GM12878 (cell line): Measurements from ENCODE around the gene MYO15A. TPM values are rescaled to one million over a fixed set of nuclear protein-coding genes. Genes with fewer than 3 reads are reported as not detected.

ENCODE experiments used
- ATF7 ChIP-seq: fragments of 450-650 bp; IDR thresholded peaks from 2 replicates; pipeline ENCODE4 v1.6.1; 2016; ENCODE audit warnings: low read depth, mild to moderate bottlenecking
- BCL3 ChIP-seq: IDR thresholded peaks from 2 replicates; pipeline ENCODE4 v1.6.1; 2011; ENCODE audit warnings: borderline replicate concordance, low read depth, mild to moderate bottlenecking, moderate library complexity, low read length; ENCODE audit not compliant: insufficient read depth, poor library complexity, severe bottlenecking
- CEBPB ChIP-seq, 2 experiments: fragments of 150-350 bp in 1 of 2; IDR thresholded peaks; 2 replicates each; pipeline ENCODE4 v1.6.1; 2012 to 2014; ENCODE audit warnings: low read depth in 2 of 2, low read length in 2 of 2, borderline replicate concordance in 1 of 2, inconsistent platforms in 1 of 2
- EZH2 ChIP-seq: IDR thresholded peaks from 2 replicates; pipeline ENCODE4 v1.6.1; 2012; ENCODE audit warnings: low read depth, mild to moderate bottlenecking, control low read depth, inconsistent platforms, low read length, borderline replicate concordance; ENCODE audit not compliant: control insufficient read depth
- FOXK2 ChIP-seq: fragments of 450-650 bp; IDR thresholded peaks from 2 replicates; pipeline ENCODE4 v1.6.1; 2017; ENCODE audit warnings: mild to moderate bottlenecking, moderate library complexity
- GABPA ChIP-seq: IDR thresholded peaks from 2 replicates; pipeline ENCODE4 v1.6.1; 2014; ENCODE audit warnings: antibody characterized with exemption, low read depth, mild to moderate bottlenecking, inconsistent platforms
- GATAD2B ChIP-seq: fragments of 450-650 bp; conservative IDR thresholded peaks from 2 replicates; pipeline ENCODE4 v1.6.1; 2017; ENCODE audit warnings: low read depth, mild to moderate bottlenecking, moderate library complexity
- IKZF2 ChIP-seq, 2 experiments: fragments of 450-650 bp; IDR thresholded peaks; 2 replicates each; pipeline ENCODE4 v1.6.1; 2017; ENCODE audit warnings: mild to moderate bottlenecking in 2 of 2, moderate library complexity in 2 of 2
- JUND ChIP-seq: IDR thresholded peaks from 2 replicates; pipeline ENCODE4 v1.6.1; 2012; ENCODE audit warnings: low read depth, mild to moderate bottlenecking, low read length, improper control_type of control experiment, moderate library complexity
- KAT2A ChIP-seq: conservative IDR thresholded peaks from 2 replicates; pipeline ENCODE4 v1.6.1; 2011; ENCODE audit warnings: low read depth, low read length; ENCODE audit not compliant: control insufficient read depth
- MEF2B ChIP-seq: fragments of 450-650 bp; IDR thresholded peaks from 2 replicates; pipeline ENCODE4 v1.6.1; 2018; ENCODE audit warnings: mild to moderate bottlenecking, moderate library complexity; ENCODE audit not compliant: partially characterized antibody, poor library complexity, severe bottlenecking
- MTA3 ChIP-seq: IDR thresholded peaks from 2 replicates; pipeline ENCODE4 v1.6.1; 2012; ENCODE audit warnings: low read length, inconsistent platforms, borderline replicate concordance
- MYC ChIP-seq: IDR thresholded peaks from 2 replicates; pipeline ENCODE4 v1.6.1; 2011; ENCODE audit warnings: mild to moderate bottlenecking, low read length, moderate library complexity, inconsistent platforms; ENCODE audit not compliant: insufficient read depth, insufficient replicate concordance, insufficient read length, severe bottlenecking
- NFYA ChIP-seq: IDR thresholded peaks from 2 replicates; pipeline ENCODE4 v1.6.1; 2011; ENCODE audit warnings: low read depth, mild to moderate bottlenecking, low read length, improper control_type of control experiment, borderline replicate concordance
- PAX5 ChIP-seq: IDR thresholded peaks from 2 replicates; pipeline ENCODE4 v1.6.1; 2011; ENCODE audit warnings: low read depth, low read length, borderline replicate concordance
- RB1 ChIP-seq: fragments of 450-650 bp; formaldehyde crosslinking; IDR thresholded peaks from 2 replicates; pipeline ENCODE4 v1.6.1; 2017; ENCODE audit warnings: mild to moderate bottlenecking, borderline replicate concordance
- SIX5 ChIP-seq: IDR thresholded peaks from 2 replicates; pipeline ENCODE4 v1.6.1; 2011; ENCODE audit warnings: mild to moderate bottlenecking, low read depth, low read length, moderate library complexity; ENCODE audit not compliant: severe bottlenecking
- STAT1 ChIP-seq: fragments of 450-650 bp; conservative IDR thresholded peaks from 2 replicates; pipeline ENCODE4 v1.6.1; 2014; ENCODE audit warnings: antibody characterized with exemption, mild to moderate bottlenecking
- YBX1 ChIP-seq: fragments of 450-650 bp; IDR thresholded peaks from 2 replicates; pipeline ENCODE4 v1.6.1; 2016; ENCODE audit warnings: antibody characterized with exemption
- ZNF622 ChIP-seq: fragments of 450-650 bp; IDR thresholded peaks from 2 replicates; pipeline ENCODE4 v1.6.1; 2017; ENCODE audit warnings: mild to moderate bottlenecking, inconsistent platforms
- polyA plus RNA-seq, 11 experiments: library from polyadenylated mRNA; depleted of rRNA in 4 of 11; unstranded in 6 of 11; stranded (reverse) in 5 of 11; fragments of >200 nt; fragmentation: Nextera tagmentation in 4 of 11; fragmentation: Illumina TruSeq in 1 of 11; extraction: Ambion mirVana in 4 of 11; extraction: Trizol in 1 of 11; gene quantifications; 1 replicate in 1 of 11; 2 replicates in 10 of 11; pipeline versions ENCODE4 v1.2.1 to v1.2.3, GENCODE V29; 2011 to 2016; ENCODE audit warnings: inconsistent platforms in 2 of 11, missing spikeins in 2 of 11, low read depth in 1 of 11
- total RNA-seq, 4 experiments: library from RNA; depleted of rRNA in 3 of 4; stranded (reverse); fragments of >200 nt in 3 of 4; fragmentation: Illumina TruSeq in 1 of 4; extraction: Trizol in 1 of 4; gene quantifications; 2 replicates each; pipeline versions ENCODE4 v1.2.1 to v1.2.3, GENCODE V29; 2013 to 2021
- TF ChIP-seq, protein P1 (sequence below): IDR thresholded peaks from 2 replicates; pipeline ENCODE4 v1.6.1; 2011; ENCODE audit warnings: mild to moderate bottlenecking, low read depth, low read length, moderate library complexity; ENCODE audit not compliant: insufficient replicate concordance
- TF ChIP-seq, protein P2 (sequence below): fragments of 450-650 bp; IDR thresholded peaks from 2 replicates; pipeline ENCODE4 v1.6.1; 2017; ENCODE audit warnings: mild to moderate bottlenecking, moderate library complexity

MYO15A gene
- total and polyA plus RNA-seq, 10 of the 15 experiments (the other 5 are each of a cell fraction or from before 2014, with no cell fraction given), result 0.03 to 0.77 (median 0.21) TPM; not detected in 4

DNA sequence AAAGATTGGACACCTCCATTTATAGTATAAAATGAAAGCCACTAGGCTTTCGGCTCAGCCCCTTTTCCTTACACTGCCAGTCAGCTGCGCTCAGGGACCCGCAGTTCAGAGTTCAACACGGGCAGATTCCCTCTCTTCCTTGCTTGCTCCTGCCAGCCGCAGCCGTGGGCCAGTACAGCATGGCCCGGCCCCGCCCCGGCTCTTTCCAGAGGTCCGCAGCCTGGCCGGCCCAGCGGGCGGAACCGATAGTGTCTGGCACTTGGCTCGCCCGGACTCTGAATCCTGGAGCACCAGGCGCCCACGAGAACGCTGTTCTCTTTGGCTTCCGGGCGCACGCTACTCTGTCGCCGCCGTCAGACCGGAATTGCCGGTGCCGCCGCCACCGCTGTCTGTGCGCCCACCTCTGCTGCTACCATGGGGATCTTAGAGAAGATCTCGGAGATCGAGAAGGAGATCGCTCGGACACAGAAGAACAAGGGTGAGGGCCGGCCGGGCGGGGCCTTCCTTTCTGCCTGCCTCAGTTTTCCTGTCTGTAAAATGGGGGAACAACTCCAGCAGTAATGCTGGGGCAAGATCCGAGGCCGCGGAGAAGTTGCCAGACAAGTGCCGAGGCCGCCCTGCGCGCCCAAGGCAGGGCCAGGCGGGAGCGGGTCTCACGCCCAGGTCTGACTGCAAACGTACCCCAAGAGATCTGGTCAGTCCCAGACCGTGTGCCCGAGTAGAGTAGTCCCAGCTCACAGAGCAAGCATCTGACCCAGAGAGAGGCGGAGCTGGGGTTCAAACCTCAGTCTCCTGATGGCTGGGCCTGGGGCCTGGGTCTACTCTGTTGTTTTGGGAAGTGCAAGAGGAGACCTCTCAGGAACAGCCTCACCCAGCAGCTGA, 20.7 kb upstream of the MYO15A start, which contains the start of gene DRG2 (continued):
- TF ChIP-seq YBX1 (no peak), MTA3 (no peak), ATF7 (no peak), MEF2B (peak; percentile 38), IKZF2 (IDR thresholded peaks at IDR 0.05) (peak; percentile 60 to 76), GATAD2B (peak; percentile 93), JUND (no peak), STAT1 (peak; percentile 63; the same call in 1 of the 2 replicates), ZNF622 (no peak), SIX5 (peak; percentile 69), MYC (peak; percentile 80), BCL3 (no peak), KAT2A (no peak), CEBPB (IDR thresholded peaks at IDR 0.05; ENCODE audit: borderline replicate concordance in 1 of 2, low read depth in 2 of 2, low read length in 2 of 2) (no peak), EZH2 (no peak), RB1 (peak; percentile 92; the same call in 1 of the 2 replicates), NFYA (no peak), FOXK2 (peak; percentile 21; the same call in 1 of the 2 replicates), GABPA (peak; percentile 95), PAX5 (peak; percentile 67; the same call in 1 of the 2 replicates)
- TF ChIP-seq, protein P1, sequence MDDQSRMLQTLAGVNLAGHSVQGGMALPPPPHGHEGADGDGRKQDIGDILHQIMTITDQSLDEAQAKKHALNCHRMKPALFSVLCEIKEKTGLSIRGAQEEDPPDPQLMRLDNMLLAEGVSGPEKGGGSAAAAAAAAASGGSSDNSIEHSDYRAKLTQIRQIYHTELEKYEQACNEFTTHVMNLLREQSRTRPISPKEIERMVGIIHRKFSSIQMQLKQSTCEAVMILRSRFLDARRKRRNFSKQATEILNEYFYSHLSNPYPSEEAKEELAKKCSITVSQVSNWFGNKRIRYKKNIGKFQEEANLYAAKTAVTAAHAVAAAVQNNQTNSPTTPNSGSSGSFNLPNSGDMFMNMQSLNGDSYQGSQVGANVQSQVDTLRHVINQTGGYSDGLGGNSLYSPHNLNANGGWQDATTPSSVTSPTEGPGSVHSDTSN, result no peak
- TF ChIP-seq, protein P2, sequence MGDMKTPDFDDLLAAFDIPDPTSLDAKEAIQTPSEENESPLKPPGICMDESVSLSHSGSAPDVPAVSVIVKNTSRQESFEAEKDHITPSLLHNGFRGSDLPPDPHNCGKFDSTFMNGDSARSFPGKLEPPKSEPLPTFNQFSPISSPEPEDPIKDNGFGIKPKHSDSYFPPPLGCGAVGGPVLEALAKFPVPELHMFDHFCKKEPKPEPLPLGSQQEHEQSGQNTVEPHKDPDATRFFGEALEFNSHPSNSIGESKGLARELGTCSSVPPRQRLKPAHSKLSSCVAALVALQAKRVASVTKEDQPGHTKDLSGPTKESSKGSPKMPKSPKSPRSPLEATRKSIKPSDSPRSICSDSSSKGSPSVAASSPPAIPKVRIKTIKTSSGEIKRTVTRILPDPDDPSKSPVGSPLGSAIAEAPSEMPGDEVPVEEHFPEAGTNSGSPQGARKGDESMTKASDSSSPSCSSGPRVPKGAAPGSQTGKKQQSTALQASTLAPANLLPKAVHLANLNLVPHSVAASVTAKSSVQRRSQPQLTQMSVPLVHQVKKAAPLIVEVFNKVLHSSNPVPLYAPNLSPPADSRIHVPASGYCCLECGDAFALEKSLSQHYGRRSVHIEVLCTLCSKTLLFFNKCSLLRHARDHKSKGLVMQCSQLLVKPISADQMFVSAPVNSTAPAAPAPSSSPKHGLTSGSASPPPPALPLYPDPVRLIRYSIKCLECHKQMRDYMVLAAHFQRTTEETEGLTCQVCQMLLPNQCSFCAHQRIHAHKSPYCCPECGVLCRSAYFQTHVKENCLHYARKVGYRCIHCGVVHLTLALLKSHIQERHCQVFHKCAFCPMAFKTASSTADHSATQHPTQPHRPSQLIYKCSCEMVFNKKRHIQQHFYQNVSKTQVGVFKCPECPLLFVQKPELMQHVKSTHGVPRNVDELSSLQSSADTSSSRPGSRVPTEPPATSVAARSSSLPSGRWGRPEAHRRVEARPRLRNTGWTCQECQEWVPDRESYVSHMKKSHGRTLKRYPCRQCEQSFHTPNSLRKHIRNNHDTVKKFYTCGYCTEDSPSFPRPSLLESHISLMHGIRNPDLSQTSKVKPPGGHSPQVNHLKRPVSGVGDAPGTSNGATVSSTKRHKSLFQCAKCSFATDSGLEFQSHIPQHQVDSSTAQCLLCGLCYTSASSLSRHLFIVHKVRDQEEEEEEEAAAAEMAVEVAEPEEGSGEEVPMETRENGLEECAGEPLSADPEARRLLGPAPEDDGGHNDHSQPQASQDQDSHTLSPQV, result no peak
